HepG2 (cell line): Measurements from ENCODE around the gene BNIP1. TPM values are rescaled to one million over a fixed set of nuclear protein-coding genes. Genes with fewer than 3 reads are reported as not detected.

Experiments used
- ATAC-seq: fragments of 200-7000 bp; cut with Tn5 transposase; 3 replicates; pipeline ENCODE4 v1.9.1; 2020; ENCODE audit warnings: mild to moderate bottlenecking, moderate library complexity
- BruUV-seq: library from RNA; stranded (reverse); fragments of 400-500 nt; replicated peaks from 2 replicates; lab custom pipeline; 2021; lab: Mats Ljungman, UMichigan
- CTCF ChIA-PET: fragments of 300-600 bp; formaldehyde crosslinking; extraction: SDS; loops from one replicate; lab custom pipeline; 2021; ENCODE audit warnings: low total read pairs, inconsistent platforms, low intra/inter-chr PET ratio; lab: Yijun Ruan, JAX
- POLR2A ChIA-PET: fragments of 350-600 bp; sonication (Branson Sonifier 250); formaldehyde crosslinking; loops from one replicate; lab custom pipeline; 2020; ENCODE audit warnings: antibody characterized with exemption, inconsistent platforms; lab: Yijun Ruan, JAX
- DNase-seq: peaks from one replicate; pipeline ENCODE4 v3.0.0-alpha.2; 2015; ENCODE audit warnings: low spot score
- FAIRE-seq: peaks from 3 replicates; lab custom pipeline; 2011; peaks lifted over from hg19 to GRCh38; lab: Jason Lieb, UNC
- H2AFZ ChIP-seq: one replicate; pipeline ENCODE4 v1.6.1; 2011; ENCODE audit warnings: low read length, inconsistent platforms
- H3K27ac ChIP-seq: fragments of 300-600 bp; 3 replicates; pipeline ENCODE4 v1.8.0; 2011; ENCODE audit warnings: mixed run types, mild to moderate bottlenecking, mixed read lengths, low read length, inconsistent platforms; ENCODE audit not compliant: insufficient read depth; ENCODE audit errors: extremely low read length
- H3K27me3 ChIP-seq, 2 experiments: fragments of 200-600 bp in 1 of 2; 2 replicates in 1 of 2; 3 replicates in 1 of 2; pipeline versions ENCODE4 v1.6.0 to v1.8.0; 2011; ENCODE audit warnings: low read length in 2 of 2, mild to moderate bottlenecking in 2 of 2, moderate library complexity in 2 of 2, inconsistent platforms in 1 of 2; ENCODE audit not compliant: insufficient read depth in 2 of 2, control insufficient read depth in 1 of 2
- H3K36me3 ChIP-seq, 2 experiments: fragments of 200-600 bp in 1 of 2; replicated peaks in 1 of 2; 2 replicates in 1 of 2; 3 replicates in 1 of 2; pipeline versions ENCODE4 v1.5.1 to v1.8.0; 2011; ENCODE audit warnings: low read length in 2 of 2, inconsistent platforms in 1 of 2; ENCODE audit not compliant: insufficient read depth in 2 of 2, control insufficient read depth in 1 of 2
- H3K4me1 ChIP-seq: 2 replicates; pipeline ENCODE4 v1.5.1; 2012; ENCODE audit warnings: low read length, inconsistent platforms; ENCODE audit not compliant: insufficient read depth
- H3K4me2 ChIP-seq: 2 replicates; pipeline ENCODE4 v1.6.0; 2011; ENCODE audit warnings: low read depth, low read length, inconsistent platforms
- H3K4me3 ChIP-seq, 3 experiments: fragments of 200-600 bp in 1 of 3; sonication (generic), shearing (Covaris generic) in 1 of 3; replicated peaks in 1 of 3; 2 replicates each; pipeline ENCODE4 v1.5.1; 2011 to 2016; ENCODE audit warnings: low read length in 3 of 3, inconsistent platforms in 2 of 3, low read depth in 2 of 3, mild to moderate bottlenecking in 2 of 3, control low read depth in 1 of 3, mixed read lengths in 1 of 3; ENCODE audit not compliant: insufficient read depth in 1 of 3
- H3K79me2 ChIP-seq: one replicate; pipeline ENCODE4 v1.6.1; 2011; ENCODE audit warnings: low read length, inconsistent platforms; ENCODE audit not compliant: insufficient read depth
- H3K9ac ChIP-seq: 2 replicates; pipeline ENCODE4 v1.6.0; 2011; ENCODE audit warnings: mild to moderate bottlenecking, low read depth, low read length, inconsistent platforms; ENCODE audit not compliant: insufficient read depth
- H3K9me3 ChIP-seq: 2 replicates; pipeline ENCODE4 v1.5.1; 2012; ENCODE audit warnings: mild to moderate bottlenecking, low read length
- H4K20me1 ChIP-seq: 2 replicates; pipeline ENCODE4 v1.6.0; 2011; ENCODE audit warnings: inconsistent platforms, mild to moderate bottlenecking, low read length, moderate library complexity; ENCODE audit not compliant: insufficient read depth
- KDM5B ChIP-seq: sonication (generic); formaldehyde crosslinking; IDR thresholded peaks from 2 replicates; pipeline ENCODE4 v1.4.0; 2020; ENCODE audit warnings: missing genetic modification reagents, mild to moderate bottlenecking, borderline replicate concordance
- SCMH1 ChIP-seq: sonication (generic); formaldehyde crosslinking; IDR thresholded peaks from 2 replicates; pipeline ENCODE4 v1.9.0; 2021; ENCODE audit warnings: missing genetic modification reagents, mild to moderate bottlenecking, borderline replicate concordance
- SKI ChIP-seq: fragments of 450-650 bp; IDR thresholded peaks from one replicate; pipeline ENCODE4 v1.6.1; 2018; ENCODE audit warnings: mild to moderate bottlenecking; ENCODE audit not compliant: partially characterized antibody
- STAG1 ChIP-seq: sonication (generic); formaldehyde crosslinking; IDR thresholded peaks from 2 replicates; pipeline ENCODE4 v1.4.0; 2020; ENCODE audit warnings: missing genetic modification reagents
- ZNF207 ChIP-seq: fragments of 450-650 bp; IDR thresholded peaks from 2 replicates; pipeline ENCODE4 v1.6.1; 2016; ENCODE audit warnings: antibody characterized with exemption, borderline replicate concordance
- ZNF225 ChIP-seq: sonication (generic); formaldehyde crosslinking; IDR thresholded peaks from 2 replicates; pipeline ENCODE4 v1.4.0; 2020; ENCODE audit warnings: mild to moderate bottlenecking, missing genetic modification reagents
- ZNF263 ChIP-seq: sonication (generic); formaldehyde crosslinking; IDR thresholded peaks from 2 replicates; pipeline ENCODE4 v1.4.0; 2020; ENCODE audit warnings: missing genetic modification reagents
- ZNF556 ChIP-seq: sonication (generic); formaldehyde crosslinking; IDR thresholded peaks from 2 replicates; pipeline ENCODE4 v1.4.0; 2020; ENCODE audit warnings: mild to moderate bottlenecking, missing genetic modification reagents, borderline replicate concordance
- ZNF563 ChIP-seq: sonication (generic); formaldehyde crosslinking; IDR thresholded peaks from 2 replicates; pipeline ENCODE4 v1.8.0; 2022; ENCODE audit warnings: mild to moderate bottlenecking, moderate library complexity, missing genetic modification reagents
- ZNF644 ChIP-seq: IDR thresholded peaks from 2 replicates; pipeline ENCODE4 v1.6.1; 2016; ENCODE audit warnings: low read depth
- WGBS: methylation state at CpG from one replicate; pipeline ENCODE4 v1.1.6; 2017; ENCODE audit warnings: low lambda C conversion rate; 5-methylcytosine and 5-hydroxymethylcytosine counted together
- in situ Hi-C: cut with HindIII; loops from 2 replicates; pipeline ENCODE4 v1.10.0; 2017; ENCODE audit warnings: low pct_unique_long_range_greater_than_20kb; ENCODE audit not compliant: extremely low pct_ligation_motif_present
- intact Hi-C: fragments of 100-400 bp; cut with micrococcal nuclease; formaldehyde crosslinking; loops from one replicate; pipeline ENCODE4 v1.10.0; 2022; ENCODE audit not compliant: unreplicated experiment
- polyA plus RNA-seq, 8 experiments: library from polyadenylated mRNA; depleted of rRNA in 3 of 8; stranded (reverse) in 7 of 8; unstranded in 1 of 8; fragments of >200 nt; fragmentation: Illumina TruSeq in 4 of 8; extraction: Trizol in 4 of 8; gene quantifications; 2 replicates each; pipeline versions ENCODE4 v1.2.1 to v1.2.3, GENCODE V29; 2011 to 2016; ENCODE audit warnings: low read depth in 4 of 8, missing spikeins in 1 of 8, mixed read lengths in 1 of 8; ENCODE audit not compliant: insufficient read depth in 1 of 8
- total RNA-seq, 5 experiments: library from RNA; depleted of rRNA; stranded (reverse); fragments of >200 nt; fragmentation: Illumina TruSeq; extraction: Trizol; gene quantifications; 2 replicates each; pipeline ENCODE4 v1.2.3, GENCODE V29; 2016; ENCODE audit warnings: low read depth in 1 of 5

Gene BNIP1
- total and polyA plus RNA-seq, 2 of the 13 experiments (the other 11 are each of a cell fraction or from before 2014, with no cell fraction given), result 13.2 to 16.9 TPM

- TF ChIP-seq ZNF556 (CRISPR knock-in tag) (no peak), STAG1 (CRISPR knock-in tag) (peak; percentile 43), KDM5B (CRISPR knock-in tag) (peak; percentile 52; the same call in 1 of the 2 replicates), ZNF644 (0 out of 2 replicates have a peak, but pooled peaks have one; percentile 29), ZNF225 (CRISPR knock-in tag) (no peak), SKI (no peak), ZNF563 (peak; percentile 53; the same call in 1 of the 2 replicates), SCMH1 (no peak)
- TF ChIP-seq, all 625 proteins: peak for 89
Observed at GRCh38 chr5:173196133-173196952, 52.0 kb downstream of the BNIP1 start (continued).

- FAIRE-seq (no peak), ATAC-seq (no peak), DNase-seq (no peak)
- H3K27ac ChIP-seq, result no peak overlapping the region
- 51% methylated on average over 9 of the region's 9 CpGs for WGBS
- peaks cover 8% of the 10 kb centered on the region; the same call in 1 of the 2 replicates for H3K9me3 ChIP-seq
- intact Hi-C loops (loop anchor here (2.0 kb wide), 1 partner anchor 53 kb away; the partner anchor contains the start of gene BNIP1), in situ Hi-C loops (no loop called here)
- BruUV-seq, result no TSS peak
- H3K27me3 ChIP-seq, result peaks cover 0 to 11% of the 10 kb centered on the region in 2 experiments; a peak in 2 of 5 replicates
- H3K36me3 ChIP-seq, result no peaks in the 10 kb centered on the region
- no peak overlapping the region for H3K4me3 ChIP-seq
- no peak overlapping the region for H2AFZ ChIP-seq
- ChIA-PET POLR2A (no interaction called here), CTCF (no interaction called here)
- peak overlapping the region; percentile 80 for H3K4me2 ChIP-seq
- no peak for TF ChIP-seq ZNF207
- peak; percentile 73 for TF ChIP-seq ZNF263 (CRISPR knock-in tag)
- peaks cover 42% of the 10 kb centered on the region for H3K4me1 ChIP-seq
- H3K79me2 ChIP-seq, result no peaks in the 10 kb centered on the region
- no peaks in the 10 kb centered on the region for H4K20me1 ChIP-seq
- H3K9ac ChIP-seq, result no peak overlapping the region
Observed at GRCh38 chr5:173197375-173197891, 53.1 kb downstream of the BNIP1 start.
